T-helper 2 cell (primary cell): ENCODE data around the gene DDN.

Experiments used
- DNase-seq, 5 experiments: peaks; one replicate each; pipeline versions ENCODE4 v3.0.0 to v3.0.0-alpha.2; 2012 to 2022

Gene DDN

DNA sequence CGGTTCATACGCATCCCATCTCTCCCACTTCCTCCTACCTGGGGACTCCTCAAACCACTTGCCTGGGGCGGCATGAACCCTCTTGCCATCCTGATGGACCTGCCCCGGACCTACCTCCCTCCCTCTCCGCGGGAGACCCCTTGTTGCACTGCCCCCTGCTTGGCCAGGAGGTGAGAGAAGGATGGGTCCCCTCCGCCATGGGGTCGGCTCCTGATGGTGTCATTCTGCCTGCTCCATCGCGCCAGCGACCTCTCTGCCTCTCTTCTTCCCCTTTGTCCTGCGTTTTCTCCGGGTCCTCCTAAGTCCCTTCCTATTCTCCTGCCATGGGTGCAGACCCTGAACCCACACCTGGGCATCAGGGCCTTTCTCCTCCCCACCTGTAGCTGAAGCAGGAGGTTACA lies 17.4 kb downstream of the DDN start:
- DNase-seq: no peak

DNA sequence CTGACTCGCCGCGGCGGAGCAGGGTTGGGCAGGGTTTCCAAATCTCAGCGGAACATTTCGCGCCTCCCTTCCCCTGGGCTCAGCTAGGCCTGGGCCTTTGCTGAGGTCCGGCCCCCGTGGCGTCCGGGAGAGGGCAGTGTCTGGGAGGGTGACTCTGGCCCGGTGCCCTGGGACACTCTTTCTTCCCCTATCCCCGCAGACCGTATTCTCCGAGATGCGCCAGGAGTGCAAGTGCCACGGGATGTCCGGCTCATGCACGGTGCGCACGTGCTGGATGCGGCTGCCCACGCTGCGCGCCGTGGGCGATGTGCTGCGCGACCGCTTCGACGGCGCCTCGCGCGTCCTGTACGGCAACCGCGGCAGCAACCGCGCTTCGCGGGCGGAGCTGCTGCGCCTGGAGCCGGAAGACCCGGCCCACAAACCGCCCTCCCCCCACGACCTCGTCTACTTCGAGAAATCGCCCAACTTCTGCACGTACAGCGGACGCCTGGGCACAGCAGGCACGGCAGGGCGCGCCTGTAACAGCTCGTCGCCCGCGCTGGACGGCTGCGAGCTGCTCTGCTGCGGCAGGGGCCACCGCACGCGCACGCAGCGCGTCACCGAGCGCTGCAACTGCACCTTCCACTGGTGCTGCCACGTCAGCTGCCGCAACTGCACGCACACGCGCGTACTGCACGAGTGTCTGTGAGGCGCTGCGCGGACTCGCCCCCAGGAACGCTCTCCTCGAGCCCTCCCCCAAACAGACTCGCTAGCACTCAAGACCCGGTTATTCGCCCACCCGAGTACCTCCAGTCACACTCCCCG lies 18.0 kb downstream of the DDN start:
- peak in 3 of 5 experiments; percentile 55 to 84 (median 66) for DNase-seq

DNA sequence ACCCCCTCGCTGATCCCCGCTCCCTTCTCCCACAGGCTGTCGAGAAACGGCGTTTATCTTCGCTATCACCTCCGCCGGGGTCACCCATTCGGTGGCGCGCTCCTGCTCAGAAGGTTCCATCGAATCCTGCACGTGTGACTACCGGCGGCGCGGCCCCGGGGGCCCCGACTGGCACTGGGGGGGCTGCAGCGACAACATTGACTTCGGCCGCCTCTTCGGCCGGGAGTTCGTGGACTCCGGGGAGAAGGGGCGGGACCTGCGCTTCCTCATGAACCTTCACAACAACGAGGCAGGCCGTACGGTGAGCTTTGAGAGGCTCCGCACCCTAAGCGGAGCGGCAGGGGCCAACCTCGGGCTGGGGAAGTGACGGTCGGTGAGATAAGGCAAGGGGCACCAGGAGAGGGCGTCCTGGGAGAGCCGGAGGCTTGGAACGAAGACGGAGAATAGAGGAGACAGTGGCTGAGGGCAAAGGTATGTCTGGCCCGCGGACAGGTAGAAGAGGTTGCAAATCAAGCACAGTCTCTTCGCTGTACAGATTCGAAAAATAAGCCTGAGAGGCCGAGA lies 18.7 kb downstream of the DDN start:
- peak in 2 of 5 experiments; percentile 33 to 52 for DNase-seq

DNA sequence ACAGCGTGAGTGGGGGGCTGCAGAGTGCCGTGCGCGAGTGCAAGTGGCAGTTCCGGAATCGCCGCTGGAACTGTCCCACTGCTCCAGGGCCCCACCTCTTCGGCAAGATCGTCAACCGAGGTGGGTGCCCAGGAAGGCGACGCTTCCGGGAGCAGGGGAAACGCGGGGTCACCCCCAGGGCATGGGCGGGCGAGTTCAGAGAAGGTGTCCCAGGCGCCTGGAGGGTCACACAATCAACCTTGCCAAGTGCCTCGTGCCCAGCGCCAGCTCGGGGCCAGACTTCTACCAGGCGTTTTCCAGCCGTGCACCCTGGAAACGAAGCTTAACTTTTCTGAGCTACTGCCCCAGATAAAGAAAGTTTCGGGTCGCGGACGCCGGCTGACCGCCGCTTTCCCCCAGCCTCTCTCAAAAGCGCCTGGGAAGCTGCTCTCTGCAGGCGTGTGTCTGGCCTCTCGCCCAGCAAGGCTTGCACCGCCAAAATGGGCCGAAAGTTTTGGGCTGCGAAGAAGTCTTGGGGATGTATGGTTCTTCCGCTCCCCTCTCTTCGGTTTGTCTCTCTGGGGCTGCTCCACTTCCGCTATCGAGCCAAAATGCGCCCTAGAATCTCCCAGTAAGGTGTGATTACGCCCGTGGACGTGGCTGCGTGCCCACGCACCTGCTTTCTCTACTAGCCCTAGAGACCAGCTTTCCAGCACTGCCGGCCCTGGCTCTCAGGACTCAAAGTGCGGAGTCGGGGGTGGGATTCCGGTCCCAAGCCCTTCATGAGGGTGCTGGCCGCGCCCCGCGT lies 19.4 kb downstream of the DDN start:
- peak in 2 of 5 experiments; percentile 61 to 67 for DNase-seq

DNA sequence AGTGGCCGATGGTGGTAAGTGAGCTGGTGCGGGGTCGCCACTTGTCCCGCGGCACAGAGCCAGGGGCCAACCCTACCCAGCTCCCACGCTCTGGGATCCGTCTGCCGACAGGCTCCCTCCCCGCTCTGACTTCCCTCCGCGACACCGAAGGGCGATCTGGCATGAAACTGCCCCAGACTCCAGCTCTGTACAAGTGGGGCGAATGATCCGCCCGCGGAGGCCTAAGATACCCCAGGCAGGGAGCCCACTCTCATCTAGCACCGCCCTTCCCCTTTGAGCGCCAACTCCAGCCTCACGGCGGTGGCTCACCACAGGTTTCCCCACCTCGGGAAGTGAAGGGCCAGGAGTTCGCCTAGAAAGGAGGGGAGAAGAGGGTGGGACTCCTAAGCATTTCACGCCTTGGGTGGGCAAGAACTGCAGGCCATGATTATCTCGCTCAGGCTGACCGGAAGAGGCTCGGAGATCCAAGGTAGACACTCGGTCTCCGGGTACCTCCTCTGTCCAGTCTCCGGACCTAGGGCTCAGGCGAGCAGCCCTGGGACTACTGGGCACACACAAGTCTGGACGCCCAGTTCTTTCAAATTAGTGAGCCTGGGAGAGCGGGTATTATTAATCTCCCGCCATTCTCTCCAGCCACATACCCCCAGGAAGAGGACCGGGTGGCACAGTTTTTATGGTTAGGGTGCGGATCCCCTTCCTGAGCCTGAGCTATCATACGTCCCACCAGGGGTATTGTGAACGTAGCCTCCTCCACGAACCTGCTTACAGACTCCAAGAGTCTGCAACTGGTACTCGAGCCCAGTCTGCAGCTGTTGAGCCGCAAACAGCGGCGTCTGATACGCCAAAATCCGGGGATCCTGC lies 20.2 kb downstream of the DDN start:
- DNase-seq: peak in 1 of 5 experiments; percentile 39

DNA sequence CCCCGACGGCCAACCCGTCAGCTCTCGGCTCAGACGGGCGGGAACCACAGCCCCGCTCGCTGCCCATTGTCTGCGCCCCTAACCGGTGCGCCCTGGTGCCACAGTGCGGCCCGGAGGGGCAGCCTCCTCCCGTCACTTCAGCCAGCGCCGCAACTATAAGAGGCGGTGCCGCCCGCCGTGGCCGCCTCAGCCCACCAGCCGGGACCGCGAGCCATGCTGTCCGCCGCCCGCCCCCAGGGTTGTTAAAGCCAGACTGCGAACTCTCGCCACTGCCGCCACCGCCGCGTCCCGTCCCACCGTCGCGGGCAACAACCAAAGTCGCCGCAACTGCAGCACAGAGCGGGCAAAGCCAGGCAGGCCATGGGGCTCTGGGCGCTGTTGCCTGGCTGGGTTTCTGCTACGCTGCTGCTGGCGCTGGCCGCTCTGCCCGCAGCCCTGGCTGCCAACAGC lies 20.9 kb downstream of the DDN start, which contains the start of gene WNT1:
TSS of gene WNT1 (plus strand) at position 32 of the 450 bp plus-strand sequence. CDS start at position 361, 329 bp downstream.
- no peak for DNase-seq

DNA sequence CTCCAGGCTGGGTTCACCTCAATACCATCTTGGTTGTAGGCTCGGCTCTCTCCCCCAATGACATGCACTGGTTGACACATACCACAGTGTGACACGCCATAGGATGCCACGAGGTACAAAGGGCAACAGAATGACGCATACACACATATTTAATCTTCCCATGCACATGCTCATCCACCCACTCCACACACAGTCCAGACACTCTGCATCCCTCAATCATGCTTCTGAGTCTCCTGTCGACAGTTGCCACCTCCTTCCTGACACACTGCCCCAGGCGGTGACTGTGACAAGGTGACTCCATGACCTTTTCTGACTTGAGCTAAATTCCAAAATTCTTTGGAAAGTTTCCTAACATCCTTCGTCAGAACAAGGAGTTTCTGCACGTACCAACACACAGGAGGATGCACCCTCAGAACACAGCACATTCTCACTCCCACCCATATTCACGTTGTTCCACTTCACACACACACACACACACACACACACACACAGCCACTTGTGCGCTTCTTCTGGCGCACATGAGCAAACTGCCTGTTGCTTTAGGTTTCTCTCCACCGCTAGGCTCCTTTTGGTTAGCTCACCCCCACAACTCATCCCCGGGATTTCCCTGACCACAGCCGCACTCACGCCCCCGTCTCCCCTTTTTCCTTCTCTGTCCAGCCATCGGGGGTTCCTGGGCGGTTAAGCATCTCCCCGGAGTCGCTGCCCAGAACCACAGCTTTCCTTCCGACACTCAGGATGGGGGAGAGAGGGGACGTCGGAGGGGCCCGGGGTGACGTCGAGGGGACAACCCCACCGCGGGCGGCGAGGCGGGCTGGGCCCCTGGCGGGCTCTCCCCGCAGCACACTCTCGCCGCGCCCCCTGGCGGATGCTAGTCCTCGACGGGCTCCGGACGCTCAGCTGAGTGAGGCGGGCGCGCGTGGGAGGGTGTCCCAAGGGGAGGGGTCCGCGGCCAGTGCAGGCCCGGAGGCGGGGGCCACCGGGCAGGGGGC lies 21.6 kb downstream of the DDN start:
- peak; percentile 74 to 87 (median 77) for DNase-seq

DNA sequence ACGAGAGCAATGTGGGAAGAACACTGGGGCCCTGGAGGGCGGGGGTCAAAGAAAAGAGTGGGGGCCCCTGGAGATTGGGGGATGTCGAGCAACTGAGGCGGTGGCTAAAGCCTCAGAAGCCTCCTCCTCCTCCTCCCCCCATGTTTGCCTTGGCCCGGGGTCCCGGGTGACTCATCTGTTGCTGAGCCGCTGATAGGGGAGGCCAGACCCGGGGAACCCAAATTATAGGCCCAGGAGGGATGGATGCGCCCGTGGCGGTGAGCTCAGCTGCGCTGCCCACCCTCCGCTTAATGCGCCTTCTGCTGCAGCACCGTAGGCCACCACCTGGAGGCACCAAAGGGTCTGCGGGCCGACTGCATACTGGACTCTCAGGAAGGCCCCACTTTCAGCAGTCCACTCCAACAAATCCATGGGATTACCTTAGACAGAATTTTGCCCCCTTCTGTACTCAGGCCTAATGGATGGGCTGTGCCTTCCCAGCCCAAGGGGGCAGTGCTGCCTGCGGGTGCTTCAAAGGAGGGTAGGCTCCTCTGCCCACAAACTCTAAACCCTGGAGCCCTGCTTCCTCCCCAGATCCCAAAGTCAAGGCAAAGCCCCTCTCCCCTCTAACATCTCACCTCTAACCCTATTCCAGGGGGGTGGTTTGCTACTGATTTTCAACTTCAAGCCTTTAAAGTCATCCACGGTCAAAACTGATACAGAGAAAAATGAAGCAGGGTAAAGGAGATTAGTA lies 25.1 kb downstream of the DDN start:
- no peak for DNase-seq

DNA sequence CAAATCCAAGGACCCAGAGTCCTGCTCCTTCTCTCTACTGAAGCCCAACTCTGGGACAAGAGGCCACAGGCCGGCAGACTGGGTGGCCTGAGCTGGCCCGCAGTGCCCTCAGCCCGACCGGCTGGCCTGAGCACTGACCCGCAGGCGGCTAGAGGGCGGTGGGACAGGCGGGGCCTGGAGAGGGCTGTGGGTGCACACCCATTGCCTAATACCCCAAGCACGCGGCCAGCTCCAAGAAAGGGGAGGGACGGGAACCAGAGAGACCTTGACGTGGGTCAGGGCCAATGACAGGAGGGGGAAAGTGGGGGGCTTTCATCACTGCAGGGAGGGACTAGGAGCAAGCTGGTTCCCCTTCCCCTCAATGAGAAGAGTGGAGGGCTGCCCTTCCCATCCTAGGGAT lies 25.6 kb downstream of the DDN start:
- no peak for DNase-seq

DNA sequence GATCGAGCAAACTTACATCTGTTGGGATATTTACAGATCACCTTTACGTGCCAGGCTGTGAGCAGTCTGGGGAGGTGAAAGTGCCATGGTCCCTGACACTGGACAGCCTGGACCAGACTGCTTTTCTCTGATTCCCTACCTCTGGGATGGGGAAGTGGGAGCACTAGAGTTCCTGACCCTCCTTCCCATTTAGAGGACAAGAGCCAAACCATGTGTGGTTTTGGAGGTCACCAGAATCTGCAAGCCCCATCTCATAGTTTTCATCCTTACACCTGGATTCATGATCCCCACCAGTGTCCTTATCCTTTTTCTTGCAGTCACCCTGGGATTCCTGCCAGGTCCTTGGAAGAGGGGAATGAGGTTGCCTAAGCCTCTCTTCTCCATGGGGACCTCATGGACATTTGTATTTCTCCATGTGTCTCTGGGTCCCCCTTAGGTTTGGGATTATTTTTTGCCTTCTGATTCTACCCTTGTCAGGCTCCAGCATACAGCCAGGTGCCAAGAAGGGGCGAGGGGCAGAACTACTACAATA lies 26.2 kb downstream of the DDN start:
- DNase-seq: no peak

DNA sequence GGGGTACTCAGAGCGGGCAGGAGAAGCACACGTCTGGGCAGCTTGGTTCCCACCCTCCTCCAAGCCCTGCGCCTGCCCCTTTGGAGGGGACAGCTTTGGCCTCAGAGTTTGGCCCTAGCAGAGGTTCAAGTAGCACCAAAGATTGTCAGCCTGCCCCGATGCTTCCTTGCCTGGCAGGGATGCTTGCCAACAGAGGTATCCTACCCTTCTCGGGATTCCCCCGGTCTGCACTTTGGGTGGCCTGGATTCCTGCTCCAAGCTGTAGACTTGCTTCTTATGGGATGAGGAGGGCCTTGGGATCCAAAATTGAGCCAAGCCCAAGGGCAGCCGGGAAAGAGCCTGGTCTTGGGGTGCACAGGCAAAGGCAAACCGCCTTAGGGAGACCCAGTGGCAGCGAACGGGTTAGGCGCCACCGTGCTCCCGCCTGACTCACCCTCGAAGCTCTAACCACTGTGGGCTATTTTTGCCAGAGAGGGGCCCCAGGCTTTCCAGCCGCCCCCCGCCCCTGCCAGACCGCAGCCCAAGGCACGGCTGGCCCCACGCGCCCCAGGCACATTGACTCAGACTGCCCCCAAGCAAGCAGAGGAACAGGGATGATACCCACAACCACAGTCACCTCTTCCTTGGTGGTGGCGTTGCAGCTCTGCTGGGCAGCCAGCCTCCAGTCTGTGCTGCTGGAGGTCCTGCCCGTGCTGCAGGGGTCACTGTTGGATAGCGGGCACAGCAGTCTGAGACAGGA lies 26.8 kb downstream of the DDN start:
- DNase-seq: no peak

DNA sequence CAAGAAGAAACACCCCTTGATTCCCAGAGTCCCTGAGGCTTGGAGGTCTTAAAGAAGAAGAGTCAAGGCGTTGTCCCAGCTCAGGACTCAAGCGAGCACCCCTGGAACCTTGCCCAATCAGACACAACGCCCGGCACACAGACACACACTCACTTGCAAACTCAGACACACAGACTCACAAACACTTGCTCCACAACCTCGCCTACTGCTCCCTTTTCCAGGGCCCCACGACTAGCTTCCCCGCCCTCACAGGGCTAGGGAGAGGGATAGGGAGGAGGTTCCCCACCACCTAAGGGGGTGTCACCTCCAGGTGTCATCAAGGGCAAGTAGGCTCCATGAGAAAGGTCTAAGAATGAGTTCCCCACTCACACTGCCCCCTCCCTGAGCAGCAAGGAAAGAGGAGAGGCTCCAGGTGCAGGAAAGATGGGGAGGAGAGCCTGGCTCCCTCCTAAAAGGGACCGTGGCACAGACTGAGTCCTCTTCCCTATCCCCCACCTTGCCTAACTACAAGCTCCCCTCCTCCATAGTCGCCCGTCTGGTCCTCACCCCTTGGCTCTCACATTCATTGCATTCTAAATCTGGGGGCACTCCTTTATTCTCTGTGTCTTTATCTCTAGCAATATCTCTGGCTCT lies 28.4 kb downstream of the DDN start:
- DNase-seq: no peak

DNA sequence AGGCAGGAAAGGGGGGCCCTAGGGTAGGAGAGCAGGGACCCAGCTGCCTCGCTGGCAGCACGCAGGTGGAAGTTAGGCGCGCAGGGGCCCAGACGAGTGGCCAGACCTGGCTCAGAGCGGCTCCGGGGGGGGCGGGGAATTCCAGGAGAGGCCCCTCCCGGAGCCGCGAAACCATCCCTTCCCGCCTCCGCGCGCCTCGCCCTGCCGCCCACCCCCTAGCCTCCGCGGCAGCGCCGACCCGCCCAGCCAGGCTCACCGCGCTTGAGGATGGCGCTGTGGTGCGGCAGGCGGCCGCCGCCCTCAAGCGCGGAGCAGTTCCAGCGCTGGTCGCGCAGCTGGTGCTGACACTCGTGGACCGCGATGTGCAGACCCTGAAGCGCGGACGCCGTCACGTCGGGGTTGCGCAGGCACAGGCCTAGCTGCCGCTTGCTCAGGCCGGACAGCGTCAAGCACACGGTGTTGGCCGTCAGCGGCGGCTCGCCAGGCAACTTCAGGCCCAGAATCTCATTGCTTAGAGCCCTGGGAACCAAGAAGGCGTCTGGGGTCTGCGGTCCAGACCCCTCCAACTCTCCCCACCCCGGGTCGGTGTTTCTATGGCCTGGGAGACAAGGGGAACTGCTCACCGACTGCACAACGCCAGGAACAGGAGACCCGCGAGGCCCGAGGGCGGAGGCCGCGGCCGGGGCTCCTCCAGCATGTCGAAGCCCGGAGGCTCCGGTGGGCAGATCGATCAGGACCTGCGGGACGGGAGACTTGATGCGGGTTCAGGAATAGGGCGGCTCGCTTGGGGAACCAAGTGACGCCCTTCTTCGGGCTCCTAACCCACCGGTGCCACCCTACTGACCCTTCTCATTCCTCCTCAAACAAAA lies 29.1 kb downstream of the DDN start:
- DNase-seq: peak in 2 of 5 experiments; percentile 22 to 26

DNA sequence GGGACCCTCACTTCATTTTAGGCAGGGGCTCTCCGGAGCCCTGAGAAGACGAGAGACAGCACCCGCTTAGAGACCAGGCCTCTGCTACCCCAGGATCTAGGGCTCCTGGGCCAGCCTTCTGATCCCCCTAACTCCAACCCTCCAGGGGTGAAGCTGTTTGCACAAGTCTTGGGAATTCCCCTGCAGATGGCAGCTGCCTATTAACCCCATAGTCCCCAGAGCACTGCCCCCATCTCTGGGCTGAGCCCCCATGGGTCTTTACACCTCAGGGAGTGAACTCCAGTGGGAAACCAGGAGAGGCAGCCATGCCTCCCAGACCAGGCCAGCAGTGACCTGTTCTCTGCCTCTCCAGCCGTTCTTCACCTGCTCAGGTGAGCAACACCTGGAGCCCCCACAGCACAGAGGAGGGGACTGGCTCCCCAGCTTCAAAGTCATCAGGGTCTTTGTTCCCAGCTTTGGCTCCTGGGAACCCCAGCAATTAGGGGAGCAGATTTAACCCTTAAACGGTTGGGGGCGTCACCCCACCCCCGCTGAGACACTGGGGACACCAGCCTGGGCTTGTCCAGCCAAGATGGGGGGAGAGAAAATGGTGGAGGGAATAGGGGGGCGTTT lies 29.9 kb downstream of the DDN start:
- no peak for DNase-seq

DNA sequence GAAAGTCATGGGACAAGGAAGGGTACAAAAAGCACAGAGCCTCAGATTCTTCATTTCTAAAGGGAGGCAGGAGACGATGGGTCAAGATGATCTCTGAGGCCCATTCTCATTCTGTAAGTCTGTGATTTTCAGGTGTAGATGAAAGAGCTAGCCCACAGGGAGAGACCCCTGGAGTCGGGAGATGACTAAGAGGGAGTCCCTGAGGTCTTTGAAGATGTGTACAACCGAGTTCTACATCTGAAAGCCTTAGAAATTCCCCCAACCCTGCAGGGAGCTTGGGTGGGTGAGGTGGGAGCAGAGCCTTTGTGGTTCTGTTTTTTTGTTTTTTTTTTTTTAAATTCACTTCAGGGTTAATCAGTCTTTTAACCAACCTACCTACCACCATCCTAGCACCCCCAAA lies 30.7 kb downstream of the DDN start:
- DNase-seq: no peak

DNA sequence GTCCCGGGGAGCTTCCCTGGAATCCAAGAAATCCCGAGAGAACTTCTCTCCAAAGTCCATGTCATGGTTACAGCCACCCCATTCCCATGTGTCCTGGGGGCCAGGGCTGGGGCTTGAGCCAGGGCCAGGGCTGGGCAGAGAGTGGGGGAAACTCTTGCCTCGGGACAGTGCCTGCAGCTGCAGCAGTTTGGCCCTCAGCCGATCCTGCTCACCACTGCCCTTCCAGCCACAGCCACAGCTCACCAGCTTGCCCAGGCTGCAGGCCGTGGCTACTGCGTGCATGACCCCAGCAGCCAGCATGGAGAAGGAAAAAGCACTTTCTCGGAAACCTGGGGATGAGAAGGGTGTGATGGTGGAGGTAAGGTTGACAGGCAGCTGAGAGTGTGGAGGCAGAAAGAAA lies 31.2 kb downstream of the DDN start:
- no peak for DNase-seq

DNA sequence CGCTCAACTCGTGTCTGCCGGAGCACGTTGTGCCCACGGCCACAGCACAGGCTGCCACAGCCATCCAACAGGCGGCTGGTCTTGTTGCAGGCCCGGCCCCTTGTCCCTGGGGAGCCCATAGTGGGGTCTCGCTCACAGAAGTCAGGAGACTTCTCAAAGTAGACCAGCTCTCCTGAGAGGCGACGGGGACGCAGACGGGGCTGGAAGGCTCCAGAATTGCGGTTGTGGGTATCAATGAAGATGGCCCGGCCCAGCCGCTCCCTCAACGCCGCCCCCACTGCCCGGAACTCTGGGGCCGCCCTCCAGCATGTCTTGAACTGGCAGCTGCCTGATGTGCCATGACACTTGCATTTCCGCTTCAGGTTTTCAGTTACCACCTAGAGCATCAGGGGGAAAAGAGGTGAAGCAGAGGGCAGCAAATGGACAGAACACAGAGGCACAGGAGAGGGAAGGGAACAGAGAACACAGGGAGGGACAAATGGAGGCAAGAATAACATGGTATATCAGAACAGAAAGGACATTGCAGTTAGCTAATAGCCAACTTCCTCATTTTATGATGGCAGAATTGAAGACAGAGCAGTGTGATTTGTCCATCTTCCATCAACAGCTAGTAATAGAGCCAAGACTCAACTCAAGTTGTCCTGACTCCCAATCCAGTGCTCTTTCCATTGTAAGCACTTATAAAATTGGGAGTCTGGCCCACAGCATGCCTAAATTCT lies 32.8 kb downstream of the DDN start:
- no peak for DNase-seq
